Loucy (cell line): ENCODE measurements around the gene DRGX.

Source experiments
- H2AFZ ChIP-seq: fragments of 200-600 bp; sonication (generic); 2 replicates; pipeline ENCODE4 v1.6.0; 2016; ENCODE audit warnings: antibody characterized with exemption, mild to moderate bottlenecking, low read length, moderate library complexity
- H3F3A ChIP-seq: fragments of 200-600 bp; 2 replicates; pipeline ENCODE4 v1.6.0; 2016; ENCODE audit warnings: antibody characterized with exemption, low read depth, mild to moderate bottlenecking
- H3K27me3 ChIP-seq: fragments of 200-600 bp; sonication (generic); 2 replicates; pipeline ENCODE4 v1.6.1; 2014; ENCODE audit warnings: low read length, mild to moderate bottlenecking; ENCODE audit not compliant: insufficient read depth, poor library complexity, severe bottlenecking
- H3K36me3 ChIP-seq: fragments of 200-600 bp; sonication (generic); 2 replicates; pipeline ENCODE4 v1.6.1; 2016; ENCODE audit warnings: low read length; ENCODE audit not compliant: insufficient read depth
- H3K4me1 ChIP-seq: fragments of 200-600 bp; sonication (generic); 2 replicates; pipeline ENCODE4 v1.5.1; 2014; ENCODE audit warnings: low read length, mild to moderate bottlenecking; ENCODE audit not compliant: insufficient read depth, poor library complexity, severe bottlenecking
- H3K4me2 ChIP-seq: fragments of 200-600 bp; sonication (generic); 2 replicates; pipeline ENCODE4 v1.6.0; 2014; ENCODE audit warnings: antibody characterized with exemption, low read length, low read depth, mild to moderate bottlenecking; ENCODE audit not compliant: poor library complexity, severe bottlenecking
- H3K4me3 ChIP-seq: fragments of 200-600 bp; sonication (generic); 2 replicates; pipeline ENCODE4 v1.5.1; 2014; ENCODE audit warnings: low read length, mild to moderate bottlenecking, mixed read lengths; ENCODE audit not compliant: poor library complexity, severe bottlenecking
- H3K79me2 ChIP-seq: fragments of 200-600 bp; sonication (generic); 2 replicates; pipeline ENCODE4 v1.6.1; 2014; ENCODE audit warnings: low read length; ENCODE audit not compliant: insufficient read depth
- H3K9ac ChIP-seq: fragments of 200-600 bp; sonication (generic); 2 replicates; pipeline ENCODE4 v1.6.0; 2014; ENCODE audit warnings: mild to moderate bottlenecking, low read depth, low read length, moderate library complexity; ENCODE audit not compliant: poor library complexity, severe bottlenecking
- H3K9me2 ChIP-seq: fragments of 200-600 bp; sonication (generic); replicated peaks from 2 replicates; pipeline ENCODE4 v1.6.1; 2016; ENCODE audit warnings: low read depth, low read length, mixed read lengths
- H3K9me3 ChIP-seq: fragments of 200-600 bp; sonication (generic); 2 replicates; pipeline ENCODE4 v1.6.1; 2014; ENCODE audit warnings: mild to moderate bottlenecking, antibody characterized with exemption, low read length, low read depth; ENCODE audit not compliant: insufficient read depth
- H4K20me1 ChIP-seq: fragments of 200-600 bp; sonication (generic); 2 replicates; pipeline ENCODE4 v1.6.0; 2014; ENCODE audit warnings: antibody characterized with exemption, low read length, mild to moderate bottlenecking; ENCODE audit not compliant: insufficient read depth, poor library complexity, severe bottlenecking
- CTCF ChIP-seq: fragments of 200-600 bp; sonication (generic); conservative IDR thresholded peaks from 2 replicates; pipeline ENCODE4 v1.5.1; 2014; ENCODE audit warnings: mild to moderate bottlenecking, antibody characterized with exemption, low read length
- EZH2phosphoT487 ChIP-seq: fragments of 200-600 bp; IDR thresholded peaks from 2 replicates; pipeline ENCODE4 v1.6.1; 2018; ENCODE audit warnings: antibody characterized with exemption, mild to moderate bottlenecking, moderate library complexity, borderline replicate concordance

DRGX gene

GRCh38 chr10:49409755-49410154, 13.9 kb upstream of the DRGX start:
- H3K4me3 ChIP-seq = no peak overlapping the region
- no peaks in the 10 kb centered on the region for H3K9me3 ChIP-seq
- H3K79me2 ChIP-seq = no peaks in the 10 kb centered on the region
- no peaks in the 10 kb centered on the region for H3K9me2 ChIP-seq
- TF ChIP-seq EZH2phosphoT487 = no peak
- TF ChIP-seq CTCF = no peak
- no peaks in the 10 kb centered on the region for H3F3A ChIP-seq
- H2AFZ ChIP-seq = no peak overlapping the region
- H3K9ac ChIP-seq = no peak overlapping the region
- no peak overlapping the region for H3K4me2 ChIP-seq
- H3K27me3 ChIP-seq = peaks cover 21% of the 10 kb centered on the region
- no peaks in the 10 kb centered on the region for H3K4me1 ChIP-seq
- no peaks in the 10 kb centered on the region for H4K20me1 ChIP-seq
- H3K36me3 ChIP-seq = no peaks in the 10 kb centered on the region

- peaks cover 19% of the 10 kb centered on the region for H3K27me3 ChIP-seq
- H3K4me3 ChIP-seq = no peak overlapping the region
- H3K4me1 ChIP-seq = no peaks in the 10 kb centered on the region
- H3K4me2 ChIP-seq = no peak overlapping the region
- H3K9me3 ChIP-seq = no peaks in the 10 kb centered on the region
- H3K9me2 ChIP-seq = no peaks in the 10 kb centered on the region
- H2AFZ ChIP-seq = no peak overlapping the region
- H3K36me3 ChIP-seq = no peaks in the 10 kb centered on the region
- TF ChIP-seq CTCF (peak; percentile 92), EZH2phosphoT487 (no peak)
- H3K9ac ChIP-seq = no peak overlapping the region
- no peaks in the 10 kb centered on the region for H3K79me2 ChIP-seq
- H3F3A ChIP-seq = no peaks in the 10 kb centered on the region
- no peaks in the 10 kb centered on the region for H4K20me1 ChIP-seq
These were observed 12.8 kb upstream of the DRGX start for GRCh38 chr10:49408519-49409306.

GRCh38 chr10:49407552-49408137, 11.8 kb upstream of the DRGX start:
- Histone ChIP-seq H4K20me1 (no peaks in the 10 kb centered on the region), H3K9me3 (no peaks in the 10 kb centered on the region), H3F3A (no peaks in the 10 kb centered on the region), H3K4me2 (no peak overlapping the region), H3K9ac (no peak overlapping the region), H3K27me3 (peaks cover 12% of the 10 kb centered on the region), H3K36me3 (no peaks in the 10 kb centered on the region), H3K9me2 (no peaks in the 10 kb centered on the region), H2AFZ (no peak overlapping the region), H3K79me2 (no peaks in the 10 kb centered on the region), H3K4me1 (no peaks in the 10 kb centered on the region), H3K4me3 (no peak overlapping the region)
- no peak for TF ChIP-seq EZH2phosphoT487
- peak; percentile 92 for TF ChIP-seq CTCF
